ENCODE results near the gene NFATC2IP.

DNA sequence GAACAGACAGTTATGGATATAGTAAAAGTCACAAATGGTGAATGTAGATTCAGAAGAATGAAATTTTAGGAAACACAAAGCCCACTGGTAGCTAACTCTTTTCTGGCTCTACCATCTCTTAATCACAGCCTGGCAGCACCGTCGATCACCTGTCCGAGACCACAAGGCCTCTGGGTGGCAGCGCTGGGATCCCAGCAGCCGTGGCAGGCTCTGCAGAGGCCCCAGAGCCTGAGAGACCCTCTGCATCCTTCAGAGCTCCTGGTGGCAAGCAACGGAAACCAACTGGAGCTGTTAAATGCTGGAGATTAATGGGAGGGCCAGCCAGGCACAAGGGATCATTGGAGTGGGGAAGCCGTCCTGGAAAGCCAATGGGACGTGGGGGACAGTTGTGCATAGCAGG, 60.4 kb downstream of the NFATC2IP start:
- no peak for TF ChIP-seq EP300 (IDR thresholded peaks at IDR 0.05)
- TF ChIP-seq, protein P1, sequence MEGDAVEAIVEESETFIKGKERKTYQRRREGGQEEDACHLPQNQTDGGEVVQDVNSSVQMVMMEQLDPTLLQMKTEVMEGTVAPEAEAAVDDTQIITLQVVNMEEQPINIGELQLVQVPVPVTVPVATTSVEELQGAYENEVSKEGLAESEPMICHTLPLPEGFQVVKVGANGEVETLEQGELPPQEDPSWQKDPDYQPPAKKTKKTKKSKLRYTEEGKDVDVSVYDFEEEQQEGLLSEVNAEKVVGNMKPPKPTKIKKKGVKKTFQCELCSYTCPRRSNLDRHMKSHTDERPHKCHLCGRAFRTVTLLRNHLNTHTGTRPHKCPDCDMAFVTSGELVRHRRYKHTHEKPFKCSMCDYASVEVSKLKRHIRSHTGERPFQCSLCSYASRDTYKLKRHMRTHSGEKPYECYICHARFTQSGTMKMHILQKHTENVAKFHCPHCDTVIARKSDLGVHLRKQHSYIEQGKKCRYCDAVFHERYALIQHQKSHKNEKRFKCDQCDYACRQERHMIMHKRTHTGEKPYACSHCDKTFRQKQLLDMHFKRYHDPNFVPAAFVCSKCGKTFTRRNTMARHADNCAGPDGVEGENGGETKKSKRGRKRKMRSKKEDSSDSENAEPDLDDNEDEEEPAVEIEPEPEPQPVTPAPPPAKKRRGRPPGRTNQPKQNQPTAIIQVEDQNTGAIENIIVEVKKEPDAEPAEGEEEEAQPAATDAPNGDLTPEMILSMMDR (IDR thresholded peaks at IDR 0.05), result no peak

All from tibial nerve (tissue), 4 donors.